ENCODE data around the gene TMEM235. TPM values are rescaled to one million over a fixed set of nuclear protein-coding genes. Genes with fewer than 3 reads are reported as not detected.

TMEM235 gene
- total and polyA plus RNA-seq, 9 of the 15 experiments (the other 6 are each of a cell fraction or from before 2014, with no cell fraction given): not detected

DNA sequence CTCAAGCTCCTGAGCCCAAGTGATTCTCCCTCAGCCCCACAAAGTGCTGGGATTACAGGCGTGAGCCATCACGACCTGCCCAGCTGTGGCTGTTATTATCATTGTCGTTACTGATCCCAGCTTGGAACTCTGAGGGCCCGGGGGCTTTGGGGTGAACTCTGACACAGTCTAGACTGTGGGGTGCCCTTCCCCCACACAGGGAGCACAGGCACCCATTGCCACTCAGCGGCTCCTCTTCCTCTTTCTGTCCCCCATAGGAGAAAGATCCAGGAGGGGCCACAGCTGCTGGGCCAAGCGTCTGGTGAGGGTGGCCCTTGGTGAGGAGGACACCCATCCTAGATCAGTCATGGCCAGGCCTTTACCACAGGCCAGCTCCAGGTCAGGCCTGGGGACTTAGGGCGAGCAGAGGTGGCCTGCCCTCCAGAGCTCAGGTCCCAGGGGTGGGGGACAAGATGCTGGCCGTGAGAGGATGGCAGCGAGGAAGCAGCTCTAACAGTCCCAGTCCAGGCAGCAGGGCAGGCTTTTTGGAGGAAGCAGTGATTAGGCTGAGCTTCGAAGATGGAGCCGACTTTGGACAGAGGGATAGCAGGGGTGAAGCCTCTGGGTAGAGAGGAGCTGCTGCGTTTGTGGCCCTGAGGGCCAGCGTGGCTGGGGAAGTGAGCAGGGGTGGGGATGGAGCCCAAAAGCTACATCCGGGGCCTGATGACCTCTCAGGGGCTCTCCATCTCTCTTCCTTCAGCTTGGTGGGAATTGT, 24.7 kb downstream of the TMEM235 start (continued):
- TF ChIP-seq, protein P1, sequence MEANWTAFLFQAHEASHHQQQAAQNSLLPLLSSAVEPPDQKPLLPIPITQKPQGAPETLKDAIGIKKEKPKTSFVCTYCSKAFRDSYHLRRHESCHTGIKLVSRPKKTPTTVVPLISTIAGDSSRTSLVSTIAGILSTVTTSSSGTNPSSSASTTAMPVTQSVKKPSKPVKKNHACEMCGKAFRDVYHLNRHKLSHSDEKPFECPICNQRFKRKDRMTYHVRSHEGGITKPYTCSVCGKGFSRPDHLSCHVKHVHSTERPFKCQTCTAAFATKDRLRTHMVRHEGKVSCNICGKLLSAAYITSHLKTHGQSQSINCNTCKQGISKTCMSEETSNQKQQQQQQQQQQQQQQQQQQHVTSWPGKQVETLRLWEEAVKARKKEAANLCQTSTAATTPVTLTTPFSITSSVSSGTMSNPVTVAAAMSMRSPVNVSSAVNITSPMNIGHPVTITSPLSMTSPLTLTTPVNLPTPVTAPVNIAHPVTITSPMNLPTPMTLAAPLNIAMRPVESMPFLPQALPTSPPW (CRISPR knock-in tag; IDR thresholded peaks at IDR 0.05): 0 out of 2 replicates have a peak, but pooled peaks have one; percentile 0
- TF ChIP-seq ZEB2 (IDR thresholded peaks at IDR 0.05): no peak
- TF ChIP-seq MCM3 (IDR thresholded peaks at IDR 0.05): no peak
- TF ChIP-seq ERF (CRISPR knock-in tag; IDR thresholded peaks at IDR 0.05): no peak
- TF ChIP-seq NCOA4 (IDR thresholded peaks at IDR 0.05; ENCODE audit: partially characterized antibody): no peak
- no peak for TF ChIP-seq MYNN (IDR thresholded peaks at IDR 0.05)
- TF ChIP-seq MYNN (CRISPR knock-in tag; IDR thresholded peaks at IDR 0.05): no peak
- TF ChIP-seq STAG1 (CRISPR knock-in tag; IDR thresholded peaks at IDR 0.05; ENCODE audit: borderline replicate concordance): no peak
- no peak for TF ChIP-seq FOXJ2 (tag; IDR thresholded peaks at IDR 0.05)
- no peak for TF ChIP-seq E2F1 (CRISPR knock-in tag; IDR thresholded peaks at IDR 0.05)
- no peak for TF ChIP-seq THAP7 (CRISPR knock-in tag; IDR thresholded peaks at IDR 0.05)
- no peak for TF ChIP-seq KLF13 (tag; IDR thresholded peaks at IDR 0.05; ENCODE audit: borderline replicate concordance, low read depth)
- TF ChIP-seq, protein P2, sequence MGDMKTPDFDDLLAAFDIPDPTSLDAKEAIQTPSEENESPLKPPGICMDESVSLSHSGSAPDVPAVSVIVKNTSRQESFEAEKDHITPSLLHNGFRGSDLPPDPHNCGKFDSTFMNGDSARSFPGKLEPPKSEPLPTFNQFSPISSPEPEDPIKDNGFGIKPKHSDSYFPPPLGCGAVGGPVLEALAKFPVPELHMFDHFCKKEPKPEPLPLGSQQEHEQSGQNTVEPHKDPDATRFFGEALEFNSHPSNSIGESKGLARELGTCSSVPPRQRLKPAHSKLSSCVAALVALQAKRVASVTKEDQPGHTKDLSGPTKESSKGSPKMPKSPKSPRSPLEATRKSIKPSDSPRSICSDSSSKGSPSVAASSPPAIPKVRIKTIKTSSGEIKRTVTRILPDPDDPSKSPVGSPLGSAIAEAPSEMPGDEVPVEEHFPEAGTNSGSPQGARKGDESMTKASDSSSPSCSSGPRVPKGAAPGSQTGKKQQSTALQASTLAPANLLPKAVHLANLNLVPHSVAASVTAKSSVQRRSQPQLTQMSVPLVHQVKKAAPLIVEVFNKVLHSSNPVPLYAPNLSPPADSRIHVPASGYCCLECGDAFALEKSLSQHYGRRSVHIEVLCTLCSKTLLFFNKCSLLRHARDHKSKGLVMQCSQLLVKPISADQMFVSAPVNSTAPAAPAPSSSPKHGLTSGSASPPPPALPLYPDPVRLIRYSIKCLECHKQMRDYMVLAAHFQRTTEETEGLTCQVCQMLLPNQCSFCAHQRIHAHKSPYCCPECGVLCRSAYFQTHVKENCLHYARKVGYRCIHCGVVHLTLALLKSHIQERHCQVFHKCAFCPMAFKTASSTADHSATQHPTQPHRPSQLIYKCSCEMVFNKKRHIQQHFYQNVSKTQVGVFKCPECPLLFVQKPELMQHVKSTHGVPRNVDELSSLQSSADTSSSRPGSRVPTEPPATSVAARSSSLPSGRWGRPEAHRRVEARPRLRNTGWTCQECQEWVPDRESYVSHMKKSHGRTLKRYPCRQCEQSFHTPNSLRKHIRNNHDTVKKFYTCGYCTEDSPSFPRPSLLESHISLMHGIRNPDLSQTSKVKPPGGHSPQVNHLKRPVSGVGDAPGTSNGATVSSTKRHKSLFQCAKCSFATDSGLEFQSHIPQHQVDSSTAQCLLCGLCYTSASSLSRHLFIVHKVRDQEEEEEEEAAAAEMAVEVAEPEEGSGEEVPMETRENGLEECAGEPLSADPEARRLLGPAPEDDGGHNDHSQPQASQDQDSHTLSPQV (IDR thresholded peaks at IDR 0.05): peak; percentile 49
- TF ChIP-seq SPI1 (IDR thresholded peaks at IDR 0.05; ENCODE audit: borderline replicate concordance, low read depth, low read length): peak; percentile 80; the same call in 1 of the 2 replicates
- TF ChIP-seq NR3C1 (CRISPR knock-in tag; IDR thresholded peaks at IDR 0.05): no peak
- TF ChIP-seq ZNF778 (CRISPR knock-in tag; IDR thresholded peaks at IDR 0.05): no peak
- no peak for TF ChIP-seq ZSCAN32 (CRISPR knock-in tag; IDR thresholded peaks at IDR 0.05)
- TF ChIP-seq, protein P3, sequence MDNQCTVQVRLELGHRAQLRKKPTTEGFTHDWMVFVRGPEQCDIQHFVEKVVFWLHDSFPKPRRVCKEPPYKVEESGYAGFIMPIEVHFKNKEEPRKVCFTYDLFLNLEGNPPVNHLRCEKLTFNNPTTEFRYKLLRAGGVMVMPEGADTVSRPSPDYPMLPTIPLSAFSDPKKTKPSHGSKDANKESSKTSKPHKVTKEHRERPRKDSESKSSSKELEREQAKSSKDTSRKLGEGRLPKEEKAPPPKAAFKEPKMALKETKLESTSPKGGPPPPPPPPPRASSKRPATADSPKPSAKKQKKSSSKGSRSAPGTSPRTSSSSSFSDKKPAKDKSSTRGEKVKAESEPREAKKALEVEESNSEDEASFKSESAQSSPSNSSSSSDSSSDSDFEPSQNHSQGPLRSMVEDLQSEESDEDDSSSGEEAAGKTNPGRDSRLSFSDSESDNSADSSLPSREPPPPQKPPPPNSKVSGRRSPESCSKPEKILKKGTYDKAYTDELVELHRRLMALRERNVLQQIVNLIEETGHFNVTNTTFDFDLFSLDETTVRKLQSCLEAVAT (IDR thresholded peaks at IDR 0.05): no peak
